NCI-H526 (cell line): Measurements from ENCODE around the gene ANKRD29.

Experiments
- DNase-seq, 2 experiments: peaks; one replicate each; lab custom pipeline; 2025; lab: John Stamatoyannopoulos, UW

The ANKRD29 gene

DNA sequence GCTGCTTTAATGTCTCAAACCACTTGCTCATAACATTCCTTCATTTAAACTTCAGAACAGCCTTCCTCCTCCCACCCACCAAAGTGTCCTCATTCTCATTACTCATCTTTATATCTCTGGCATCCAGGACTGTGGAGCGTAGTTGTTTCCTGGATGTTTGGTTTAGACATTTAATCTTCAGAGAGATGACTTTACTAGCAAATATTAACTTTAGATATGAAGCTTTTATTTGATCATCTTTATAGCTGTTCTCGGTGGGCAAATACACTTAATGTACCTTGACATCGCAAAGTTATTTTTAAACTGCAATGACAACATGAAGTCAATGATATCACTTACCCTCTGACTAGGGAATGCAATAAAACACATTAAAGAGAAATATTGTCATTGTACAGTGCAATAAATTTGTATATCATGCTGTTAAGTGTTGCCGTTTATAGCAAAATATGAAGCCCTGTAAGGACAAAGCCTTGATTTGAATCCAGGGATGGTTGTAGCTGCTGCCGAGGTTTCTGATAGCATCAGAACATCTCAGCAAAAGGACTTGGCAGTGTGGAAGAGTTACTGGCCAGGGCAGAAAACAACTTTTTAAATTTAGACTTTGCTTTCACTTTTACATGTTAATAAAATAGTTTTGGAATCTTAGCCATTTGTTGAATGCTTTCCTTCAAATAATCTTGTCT is 21.9 kb upstream of the ANKRD29 start:
- peak in 1 of 2 experiments; percentile 38 for DNase-seq

DNA sequence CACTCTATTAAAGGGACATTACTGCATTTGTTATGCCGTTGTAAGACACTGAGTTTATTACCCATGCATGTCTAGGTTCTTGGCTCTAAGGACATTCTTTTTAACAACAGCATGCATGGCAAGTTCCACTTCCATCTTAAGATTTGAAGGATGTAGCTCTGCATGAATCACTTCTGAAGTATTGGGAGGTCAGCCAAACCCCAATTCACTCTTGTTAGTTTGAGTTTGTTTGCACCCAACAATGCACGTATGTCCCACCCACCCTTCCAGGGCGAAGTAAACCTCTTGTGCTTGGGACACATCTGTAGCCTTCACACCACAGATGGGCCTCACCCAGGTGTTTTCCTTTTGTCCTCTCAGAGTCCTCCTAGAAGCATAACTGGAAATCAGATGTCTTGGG is 21.0 kb upstream of the ANKRD29 start:
- DNase-seq = no peak

DNA sequence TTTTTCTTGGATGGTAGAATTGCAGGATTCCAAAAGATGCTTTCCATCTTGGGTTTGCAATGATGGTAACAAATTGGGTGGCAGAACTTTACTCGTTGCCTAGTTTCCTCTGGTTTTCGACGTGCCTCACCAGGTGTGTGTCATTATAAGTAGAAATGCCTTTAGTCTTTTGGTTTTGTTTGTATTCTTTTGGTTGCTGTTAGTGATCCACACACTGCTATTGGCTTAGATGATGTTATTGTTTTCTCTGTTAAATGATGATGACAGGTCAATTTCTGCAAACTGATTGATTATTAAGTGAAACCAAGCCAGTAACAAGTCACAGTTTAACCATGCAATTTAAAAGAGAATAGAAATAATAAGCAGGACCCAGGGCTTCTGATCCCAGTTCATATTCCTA is 20.4 kb upstream of the ANKRD29 start:
- DNase-seq = no peak

DNA sequence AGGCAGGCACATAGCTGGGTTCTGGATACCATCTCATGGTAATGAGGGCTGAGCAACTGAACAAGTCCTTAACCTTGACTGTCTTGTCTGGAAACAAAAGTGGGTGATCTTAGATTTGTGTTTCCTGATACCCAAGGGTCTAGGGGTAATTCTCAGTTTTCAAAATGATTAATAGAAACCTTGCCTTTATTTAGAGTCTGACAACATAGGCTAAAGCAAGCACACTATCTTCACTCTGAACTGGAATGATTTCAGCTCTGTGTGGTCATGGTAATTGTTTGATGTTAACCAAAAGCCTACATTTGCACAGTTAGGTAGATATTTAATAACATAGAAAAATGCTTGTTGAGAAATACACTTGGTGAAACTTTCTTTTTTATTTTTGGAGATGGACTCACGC is 19.8 kb upstream of the ANKRD29 start:
- no peak for DNase-seq

DNA sequence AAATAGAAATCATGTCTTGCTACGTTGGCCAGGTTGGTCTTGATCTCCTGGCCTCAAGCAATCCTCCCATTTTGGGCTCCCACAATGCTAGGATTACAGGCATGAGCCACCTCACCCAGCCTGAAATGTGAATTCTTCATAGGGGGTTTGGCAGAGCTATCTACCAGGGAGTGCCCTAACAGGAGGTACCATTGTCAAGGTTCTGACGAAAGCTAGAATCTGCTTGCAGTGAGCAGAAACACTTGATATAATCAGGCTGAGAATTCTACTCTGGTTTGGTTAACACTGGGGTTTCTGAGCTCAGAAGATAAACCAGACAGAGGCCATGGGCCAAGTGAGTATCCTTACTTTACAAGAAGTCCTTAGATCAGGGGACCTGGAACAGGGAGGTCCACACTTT is 19.3 kb upstream of the ANKRD29 start:
- DNase-seq = no peak

DNA sequence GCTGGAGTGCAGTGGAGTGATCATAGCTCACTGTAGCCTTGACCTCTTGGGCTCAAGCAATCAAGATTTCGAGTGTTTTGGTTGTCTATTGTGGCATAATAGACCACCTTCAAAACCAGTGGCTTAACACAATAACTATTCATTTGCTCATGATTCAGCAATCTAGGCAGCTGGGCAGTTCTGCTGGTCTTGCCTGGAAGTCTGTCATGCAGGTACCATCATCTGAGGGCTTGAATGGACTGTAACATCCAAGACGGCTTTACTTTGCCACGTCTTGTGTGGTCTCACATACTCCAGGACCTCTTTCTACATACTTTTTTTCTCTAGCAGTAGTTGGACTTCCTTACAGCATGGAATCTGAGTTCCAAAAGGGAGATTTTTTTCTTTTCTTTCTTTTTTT is 13.2 kb upstream of the ANKRD29 start:
- DNase-seq = no peak

DNA sequence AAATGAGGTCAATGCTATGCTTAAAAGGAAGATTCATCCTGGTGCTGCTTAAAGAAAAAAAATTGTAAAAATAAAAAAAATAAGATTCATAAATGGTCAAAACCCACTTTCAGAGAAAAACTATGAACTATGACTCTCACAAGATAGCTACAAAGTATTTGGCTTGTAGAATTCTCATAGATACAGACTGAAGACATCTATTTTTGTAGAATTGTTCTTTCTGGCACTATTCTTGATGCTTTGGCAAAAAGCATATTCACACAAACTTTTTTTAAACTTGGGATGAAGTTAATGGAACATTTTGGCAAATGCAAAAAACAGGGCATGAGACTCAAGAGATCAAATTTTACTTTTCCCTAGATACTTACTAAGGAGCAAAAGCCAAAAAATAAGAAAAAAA is 12.5 kb upstream of the ANKRD29 start:
- no peak for DNase-seq

DNA sequence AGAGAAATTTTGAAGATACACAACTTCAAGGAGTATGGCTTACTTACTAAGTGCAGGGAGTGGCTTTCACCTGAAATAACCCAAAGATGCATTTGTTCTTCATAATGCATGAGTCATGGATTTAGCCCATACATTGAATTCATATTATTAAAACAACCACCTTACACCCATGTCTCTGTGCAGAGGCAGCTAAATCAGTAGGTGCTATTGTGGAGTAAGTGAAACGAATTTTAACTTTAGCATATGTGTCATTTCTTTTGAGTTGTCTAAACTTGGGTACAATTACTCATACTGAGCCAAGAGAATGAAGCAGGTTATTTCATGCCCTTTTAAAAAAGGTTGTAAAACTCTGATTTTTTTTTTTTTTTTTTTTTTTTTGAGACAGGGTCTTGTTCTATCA is 11.0 kb upstream of the ANKRD29 start:
- DNase-seq = no peak

DNA sequence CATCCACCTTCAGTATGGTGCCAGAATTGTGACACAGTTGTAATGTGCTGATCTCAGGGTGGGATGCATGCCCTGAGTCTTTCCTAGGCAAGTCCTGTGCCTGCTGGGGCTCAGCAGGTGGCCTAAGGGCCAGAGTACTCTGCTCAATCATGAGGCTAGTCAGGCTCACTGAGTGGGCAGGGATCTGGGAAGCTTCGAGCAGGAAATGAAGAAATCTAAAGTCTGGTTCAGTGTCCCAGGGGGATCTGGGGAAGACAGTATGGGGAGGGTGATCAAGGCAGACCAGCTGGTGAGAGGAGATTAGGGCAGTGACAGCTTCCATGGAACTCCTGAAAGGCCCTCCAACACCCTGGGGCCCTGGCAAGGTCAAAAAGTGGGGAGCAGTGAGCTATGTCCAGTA is 8.9 kb upstream of the ANKRD29 start:
- no peak for DNase-seq

DNA sequence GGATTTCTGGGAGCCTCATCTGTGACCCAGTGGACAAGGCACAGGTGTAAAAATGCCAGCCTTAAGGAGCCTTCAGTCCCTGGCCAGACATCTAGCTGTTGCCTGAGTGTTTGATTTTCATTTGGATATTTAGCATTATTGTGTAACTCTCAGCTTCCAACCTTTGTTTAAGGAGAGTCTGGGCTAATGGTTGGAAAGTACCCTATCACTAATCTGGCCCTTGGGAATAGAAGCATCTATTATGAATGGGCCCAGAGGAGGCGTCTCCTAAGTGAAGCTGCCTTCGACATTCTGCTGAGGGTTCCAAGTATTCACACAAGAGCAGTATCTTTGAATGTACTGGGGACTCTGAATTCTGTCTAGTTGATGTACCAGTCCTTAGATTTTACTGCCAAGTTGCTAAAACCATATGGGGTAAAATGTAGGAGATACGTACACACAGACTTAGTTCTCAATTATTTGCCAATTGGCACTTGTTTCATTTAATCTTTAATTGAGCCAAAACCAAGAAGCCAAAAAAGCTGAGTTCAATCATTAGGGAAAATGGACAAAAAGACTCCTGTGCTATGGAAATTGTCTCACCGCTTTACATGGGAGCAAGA is 7.2 kb upstream of the ANKRD29 start:
- peak in 1 of 2 experiments; percentile 1 for DNase-seq

DNA sequence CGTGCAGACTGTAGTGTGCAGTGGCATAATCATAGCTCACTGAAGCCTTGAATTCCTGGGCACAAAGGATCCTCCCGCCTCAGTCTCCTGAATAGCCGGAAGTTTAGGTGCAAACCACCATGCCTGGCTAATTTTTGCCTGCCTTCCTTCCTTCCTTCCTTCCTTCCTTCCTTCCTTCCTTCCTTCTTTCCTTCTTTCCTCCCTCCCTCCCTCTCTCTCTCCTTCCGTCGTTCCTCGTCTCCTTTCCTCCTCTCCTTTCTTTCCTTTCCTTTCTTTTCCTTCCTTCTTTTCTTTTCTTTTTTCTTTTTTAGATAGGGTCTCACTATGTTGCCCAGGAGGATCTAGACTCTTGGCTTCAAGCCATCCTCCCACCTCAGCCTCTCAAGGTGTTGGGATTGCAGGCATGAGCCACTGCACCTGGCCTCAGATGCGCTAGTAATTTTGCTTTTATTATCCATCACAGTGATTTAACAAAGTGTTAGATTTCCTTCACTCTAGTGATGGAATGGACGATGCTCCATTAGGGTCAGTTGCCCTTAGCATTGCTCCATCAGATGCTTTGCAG is 6.6 kb upstream of the ANKRD29 start:
- DNase-seq = no peak

DNA sequence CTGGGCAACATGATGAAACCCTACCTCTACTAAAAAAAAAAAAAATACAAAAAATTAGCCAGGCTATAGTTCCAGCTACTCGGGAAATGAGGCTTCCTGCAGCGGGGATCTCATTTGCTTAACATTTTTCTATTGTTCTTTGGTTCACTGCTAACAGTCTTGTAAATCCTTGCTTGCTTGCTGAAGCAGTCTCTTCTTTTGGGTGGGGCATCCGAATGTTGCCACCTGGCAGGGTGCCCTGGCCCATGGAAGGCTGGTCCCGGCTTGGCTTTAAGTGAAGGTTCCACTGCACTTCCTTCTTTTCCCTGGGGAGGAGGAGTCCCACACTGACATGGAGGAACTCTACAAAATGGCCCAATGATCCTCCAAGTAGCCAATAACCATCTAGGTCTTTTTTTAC is 6.0 kb upstream of the ANKRD29 start:
- no peak for DNase-seq

DNA sequence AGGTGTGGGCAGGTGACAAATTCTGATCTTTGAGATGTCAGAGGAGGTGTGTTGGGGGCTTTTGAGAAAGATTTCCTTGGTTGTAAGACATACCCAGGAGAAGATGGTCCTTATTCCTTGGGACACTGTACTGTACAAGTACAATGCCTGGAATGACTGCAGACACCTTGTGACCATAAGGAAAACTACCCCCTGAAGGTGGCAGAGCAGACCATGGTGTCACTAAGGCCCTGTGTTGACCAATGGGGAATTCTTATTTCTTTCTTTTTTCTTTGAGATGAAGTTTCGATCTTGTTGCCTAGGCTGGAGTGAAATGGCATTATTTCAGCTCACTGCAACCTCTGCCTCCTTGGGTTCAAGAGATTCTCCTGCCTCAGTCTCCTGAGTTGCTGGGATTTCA is 4.4 kb upstream of the ANKRD29 start:
- no peak for DNase-seq

DNA sequence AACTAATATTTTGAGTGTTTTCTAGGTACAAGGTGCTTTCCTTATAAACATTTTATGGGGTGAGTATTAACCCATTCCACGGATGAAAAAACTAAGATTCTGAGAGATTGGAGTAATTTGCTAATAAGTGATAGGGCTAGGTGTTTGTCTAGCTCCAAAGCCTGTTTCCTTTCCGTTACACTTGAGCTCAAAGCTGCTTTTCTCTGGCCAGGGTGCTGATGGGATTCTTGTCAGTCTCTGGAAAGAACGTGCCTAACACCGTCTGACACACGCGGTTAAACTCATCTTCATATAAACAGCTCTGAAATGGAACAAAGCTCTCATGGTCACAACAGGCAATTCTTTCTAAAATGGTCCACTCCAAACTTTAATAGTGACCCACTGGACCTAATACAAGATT is 2.0 kb upstream of the ANKRD29 start:
- no peak for DNase-seq

DNA sequence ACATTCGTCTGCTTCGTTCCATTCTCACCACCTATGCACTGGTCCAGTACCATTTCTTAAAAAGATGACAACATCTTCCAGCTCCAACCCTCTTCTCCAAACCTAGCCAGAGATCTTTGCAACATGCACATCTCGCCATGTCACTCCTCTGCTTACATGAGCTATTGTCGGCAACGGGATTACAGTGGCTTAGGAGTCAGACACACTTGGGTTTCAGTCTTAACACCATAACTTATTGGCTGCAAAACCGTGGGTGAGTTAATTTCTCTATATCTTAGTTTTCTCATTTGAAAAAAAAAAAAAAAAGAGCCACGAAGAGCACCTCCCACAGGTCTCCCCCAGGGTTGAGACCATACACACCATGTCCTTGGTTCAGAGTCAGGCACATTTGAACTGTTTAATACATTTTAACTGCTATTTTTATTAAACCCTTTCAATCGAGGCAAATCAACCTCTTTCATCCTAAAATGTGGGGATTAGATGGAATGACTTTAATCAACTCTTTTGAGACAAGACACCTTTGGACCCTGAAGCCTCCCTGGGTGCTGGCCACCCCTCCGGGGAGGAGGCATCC is 889 bp downstream of the ANKRD29 start:
- DNase-seq = no peak

DNA sequence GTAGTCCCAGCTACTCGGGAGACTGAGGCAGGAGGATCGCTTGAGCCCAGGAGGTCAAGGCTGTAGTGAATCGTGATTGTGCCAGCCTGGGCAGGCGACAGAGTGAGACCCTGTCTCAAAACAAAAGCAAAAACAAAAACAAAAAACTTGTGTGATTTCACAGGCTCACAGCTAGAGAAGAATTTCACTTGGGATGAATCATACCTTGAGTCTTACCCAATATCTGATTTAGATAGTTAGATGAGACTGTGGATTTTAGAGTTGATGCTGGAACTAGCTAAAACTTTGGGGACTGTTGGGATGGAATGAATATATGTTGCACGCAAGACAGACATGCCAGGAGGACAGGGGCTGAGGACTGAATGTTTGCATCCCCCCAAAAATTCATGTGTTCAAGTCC is 4.4 kb downstream of the ANKRD29 start:
- no peak for DNase-seq

DNA sequence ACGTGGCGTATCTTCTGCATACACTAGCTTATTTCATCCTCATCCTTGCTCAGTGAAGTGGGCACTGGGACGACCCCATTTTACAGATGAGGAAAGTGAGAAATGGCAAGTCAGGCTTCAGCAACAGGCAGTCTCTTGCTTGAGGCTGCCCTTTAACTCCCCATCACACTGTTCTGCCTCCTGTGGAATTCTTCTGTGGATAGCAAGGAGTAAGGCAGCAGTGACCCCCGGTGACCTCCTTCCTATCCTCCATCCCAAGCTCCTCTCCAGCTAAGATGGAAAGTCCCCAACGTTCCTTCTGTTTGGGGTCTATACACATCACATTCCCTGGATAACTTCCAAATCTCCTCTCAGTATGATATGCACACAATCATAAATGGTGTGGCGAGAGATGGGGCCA is 10.5 kb downstream of the ANKRD29 start:
- no peak for DNase-seq

DNA sequence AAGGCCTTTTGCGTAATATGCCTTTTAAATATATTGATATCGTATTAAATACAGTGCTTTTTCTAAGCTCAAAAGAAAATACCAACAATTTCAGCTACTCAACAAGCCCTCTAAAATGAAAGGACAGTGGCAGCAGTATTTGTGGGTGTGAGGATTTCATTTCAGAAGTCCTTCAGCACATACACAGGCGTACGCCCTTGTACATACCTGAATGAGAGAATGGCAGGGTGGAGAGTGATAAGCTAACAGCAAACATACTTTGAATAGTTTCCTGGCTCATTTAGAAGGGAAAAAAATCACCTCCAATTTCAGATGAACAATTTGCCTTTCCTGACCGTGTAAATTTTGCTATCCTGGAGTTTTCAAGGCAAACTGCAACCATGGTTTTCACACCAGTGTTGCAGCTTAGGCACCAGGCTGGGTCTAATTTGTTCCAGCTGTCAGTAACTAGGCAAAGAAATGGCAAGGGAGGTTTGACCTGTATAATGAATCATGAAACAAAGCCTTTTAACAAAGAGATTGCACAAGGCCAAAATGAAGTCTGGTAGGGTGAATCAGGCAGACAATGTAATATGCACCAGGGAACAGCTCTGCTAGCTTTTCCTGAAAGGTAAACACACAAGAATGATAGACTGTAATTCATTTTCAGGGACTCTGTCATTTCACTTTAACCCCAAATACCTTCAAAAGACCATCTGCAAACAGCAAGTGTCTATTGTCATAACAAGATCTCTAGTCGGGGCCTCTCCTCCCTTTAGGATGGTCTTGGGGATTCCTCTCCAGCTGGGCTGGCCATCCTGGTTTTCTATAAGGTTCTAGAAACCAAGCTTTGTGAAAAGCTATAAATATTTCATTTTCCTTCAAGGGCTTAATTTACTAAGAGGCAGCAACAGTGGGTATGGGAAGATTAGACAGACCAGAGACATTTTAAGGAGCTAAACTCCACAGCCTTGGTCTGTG is 11.5 kb downstream of the ANKRD29 start:
- peak in 1 of 2 experiments; percentile 12 for DNase-seq

DNA sequence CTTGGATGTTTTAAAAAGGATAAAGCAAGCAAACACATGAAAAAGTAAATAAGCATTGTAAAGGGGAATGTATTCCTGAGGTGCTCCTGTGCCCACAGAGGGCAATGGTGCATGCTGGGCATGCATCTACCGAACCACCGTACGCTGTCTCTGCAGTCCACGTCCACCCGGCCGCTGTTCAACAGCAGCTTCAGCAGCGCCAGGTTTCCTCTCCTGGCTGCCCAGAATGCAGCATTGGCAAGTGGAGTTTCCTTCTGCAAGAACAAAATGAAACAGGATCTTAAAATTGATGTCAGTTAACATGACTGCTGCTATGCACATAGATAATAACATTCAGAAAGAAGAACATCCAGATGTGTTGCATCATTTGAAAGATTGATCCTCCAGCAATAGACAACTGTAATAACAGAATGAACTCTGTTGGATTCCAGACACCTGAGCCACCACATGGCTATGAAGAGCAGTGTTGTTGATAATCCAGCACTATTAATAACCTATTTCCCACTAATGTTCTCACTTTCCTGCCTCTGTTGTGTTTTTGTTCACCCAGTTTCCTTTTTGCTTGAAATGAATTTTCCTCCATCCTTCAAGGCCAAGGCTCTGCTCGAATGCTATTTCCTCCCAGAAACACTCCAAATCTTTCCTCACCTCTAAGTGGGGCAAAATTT is 13.6 kb downstream of the ANKRD29 start:
- no peak for DNase-seq

DNA sequence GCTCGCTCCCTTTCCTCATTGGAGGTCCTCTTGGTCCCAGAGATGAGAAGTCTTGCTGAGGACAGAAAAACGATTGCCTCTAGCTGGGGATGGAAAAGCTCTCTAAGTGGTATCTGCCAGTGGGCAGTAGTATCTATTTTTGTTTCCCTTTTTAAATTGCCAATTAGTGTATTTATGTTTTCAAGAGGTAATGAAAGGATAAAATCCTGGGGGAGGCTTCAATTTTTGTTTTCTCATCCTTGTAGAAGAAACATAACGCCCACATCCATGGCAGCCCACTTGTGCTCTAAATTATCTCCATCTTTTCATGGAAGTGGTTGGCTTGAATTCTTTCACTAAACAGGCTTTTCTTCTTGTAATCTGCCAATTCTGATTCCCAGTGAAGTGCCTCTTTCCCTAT is 14.3 kb downstream of the ANKRD29 start:
- no peak for DNase-seq

DNA sequence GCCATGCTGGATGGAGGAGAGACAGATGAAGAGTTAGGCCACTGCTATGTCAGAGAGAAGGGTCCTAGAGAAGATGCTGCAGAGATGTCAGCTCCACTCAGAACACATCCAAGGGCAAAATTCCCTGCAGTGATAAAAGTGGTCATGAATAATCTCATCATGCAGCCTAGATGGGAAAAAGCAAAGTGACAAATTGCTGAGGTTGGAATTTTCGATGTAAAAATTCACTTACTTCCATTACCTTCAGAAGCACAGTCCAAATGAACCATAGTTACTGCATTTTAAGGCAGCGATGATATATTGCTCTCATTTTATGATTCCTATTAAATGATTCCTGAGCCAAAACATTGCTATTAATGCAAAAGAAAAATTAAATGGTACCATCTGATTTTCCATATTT is 16.4 kb downstream of the ANKRD29 start:
- no peak for DNase-seq
